IMR-90 (cell line): Measurements from ENCODE around the gene PMPCA. TPM values are rescaled to one million over a fixed set of nuclear protein-coding genes. Genes with fewer than 3 reads are reported as not detected.

ENCODE experiments used
- ATAC-seq: fragments of 200-7000 bp; cut with Tn5 transposase; 2 replicates; pipeline ENCODE4 v1.9.1; 2020; ENCODE audit warnings: low read depth, mild to moderate bottlenecking, moderate library complexity
- BruUV-seq: library from RNA; stranded (reverse); fragments of 400-500 nt; replicated peaks from 2 replicates; lab custom pipeline; 2021; lab: Mats Ljungman, UMichigan
- CTCF ChIA-PET: fragments of 300-600 bp; formaldehyde crosslinking; extraction: SDS; loops from one replicate; lab custom pipeline; 2021; ENCODE audit warnings: antibody characterized with exemption; lab: Yijun Ruan, JAX
- POLR2A ChIA-PET: fragments of 300-600 bp; sonication (Branson Sonifier 250); formaldehyde crosslinking; loops from one replicate; lab custom pipeline; 2022; ENCODE audit warnings: antibody characterized with exemption; ENCODE audit not compliant: unreplicated experiment; lab: Charles Lee
- DNase-seq: peaks from one replicate; pipeline ENCODE4 v3.0.0; 2013
- H2AFZ ChIP-seq: replicated peaks from 2 replicates; pipeline ENCODE3; 2013; ENCODE audit warnings: low read length, mild to moderate bottlenecking; ENCODE audit not compliant: poor library complexity
- H2AK5ac ChIP-seq: 2 replicates; pipeline ENCODE4 v1.6.1; 2013; ENCODE audit warnings: low read depth, low read length, inconsistent platforms
- H2AK9ac ChIP-seq: replicated peaks from 2 replicates; pipeline ENCODE3; 2013; ENCODE audit warnings: mild to moderate bottlenecking, low read depth, low read length, moderate library complexity; ENCODE audit not compliant: poor library complexity
- H2BK120ac ChIP-seq: 2 replicates; pipeline ENCODE4 v1.6.1; 2013; ENCODE audit warnings: low read depth, low read length, inconsistent platforms
- H2BK15ac ChIP-seq: 3 replicates; pipeline ENCODE4 v1.6.1; 2013; ENCODE audit warnings: low read depth, low read length, inconsistent platforms
- H2BK20ac ChIP-seq: 2 replicates; pipeline ENCODE4 v1.6.1; 2013; ENCODE audit warnings: low read depth, mild to moderate bottlenecking, inconsistent platforms, low read length, moderate library complexity
- H2BK5ac ChIP-seq: 2 replicates; pipeline ENCODE4 v1.6.1; 2013; ENCODE audit warnings: mild to moderate bottlenecking, low read depth, low read length, inconsistent platforms; ENCODE audit not compliant: poor library complexity, severe bottlenecking
- H3K14ac ChIP-seq: replicated peaks from 2 replicates; pipeline ENCODE4 v1.6.1; 2013; ENCODE audit warnings: low read depth, low read length, inconsistent platforms
- H3K18ac ChIP-seq: 2 replicates; pipeline ENCODE4 v1.6.1; 2013; ENCODE audit warnings: low read depth, low read length, control low read depth
- H3K23ac ChIP-seq: 2 replicates; pipeline ENCODE4 v1.6.1; 2013; ENCODE audit warnings: low read depth, low read length, inconsistent platforms
- H3K27ac ChIP-seq: 2 replicates; pipeline ENCODE4 v1.5.1; 2013; ENCODE audit warnings: mild to moderate bottlenecking, control low read depth, low read length; ENCODE audit not compliant: insufficient read depth
- H3K27me3 ChIP-seq: 2 replicates; pipeline ENCODE4 v1.6.1; 2013; ENCODE audit warnings: low read length; ENCODE audit not compliant: control insufficient read depth, insufficient read depth
- H3K36me3 ChIP-seq: 2 replicates; pipeline ENCODE4 v1.6.1; 2013; ENCODE audit warnings: low read length, mixed read lengths; ENCODE audit not compliant: control insufficient read depth, insufficient read depth
- H3K4ac ChIP-seq: 2 replicates; pipeline ENCODE4 v1.6.1; 2013; ENCODE audit warnings: low read depth, low read length, inconsistent platforms
- H3K4me1 ChIP-seq: 2 replicates; pipeline ENCODE4 v1.6.1; 2013; ENCODE audit warnings: low read length, mixed read lengths; ENCODE audit not compliant: control insufficient read depth, insufficient read depth
- H3K4me2 ChIP-seq: 2 replicates; pipeline ENCODE4 v1.6.1; 2013; ENCODE audit warnings: low read depth, mild to moderate bottlenecking, control low read depth, low read length, moderate library complexity
- H3K4me3 ChIP-seq: 2 replicates; pipeline ENCODE4 v1.5.1; 2013; ENCODE audit warnings: low read depth, mild to moderate bottlenecking, control low read depth, low read length, moderate library complexity; ENCODE audit not compliant: insufficient read depth
- H3K56ac ChIP-seq: 2 replicates; pipeline ENCODE4 v1.6.1; 2013; ENCODE audit warnings: low read length, inconsistent platforms; ENCODE audit not compliant: insufficient read depth; ENCODE audit errors: extremely low read depth
- H3K79me1 ChIP-seq, 2 experiments: 2 replicates each; pipeline ENCODE4 v1.6.1; 2013; ENCODE audit warnings: low read length in 2 of 2, inconsistent platforms in 1 of 2, low read depth in 1 of 2
- H3K9ac ChIP-seq: 2 replicates; pipeline ENCODE4 v1.6.1; 2013; ENCODE audit warnings: low read depth, low read length, control low read depth
- H3K9me1 ChIP-seq: 2 replicates; pipeline ENCODE4 v1.6.1; 2013; ENCODE audit warnings: low read length, inconsistent platforms; ENCODE audit not compliant: insufficient read depth
- H3K9me3 ChIP-seq: 2 replicates; pipeline ENCODE4 v1.6.1; 2013; ENCODE audit warnings: low read length; ENCODE audit not compliant: control insufficient read depth, insufficient read depth
- H4K20me1 ChIP-seq: 2 replicates; pipeline ENCODE4 v1.6.1; 2013; ENCODE audit warnings: low read length, inconsistent platforms; ENCODE audit not compliant: insufficient read depth
- H4K5ac ChIP-seq: 2 replicates; pipeline ENCODE4 v1.6.1; 2013; ENCODE audit warnings: mild to moderate bottlenecking, low read depth, low read length, control low read depth
- H4K8ac ChIP-seq, 2 experiments: 2 replicates each; pipeline ENCODE4 v1.6.1; 2013; ENCODE audit warnings: low read depth in 2 of 2, low read length in 2 of 2, control low read depth in 1 of 2, inconsistent platforms in 1 of 2
- H4K91ac ChIP-seq: 2 replicates; pipeline ENCODE4 v1.6.1; 2013; ENCODE audit warnings: low read depth, low read length, inconsistent platforms; ENCODE audit not compliant: insufficient read depth
- BHLHE40 ChIP-seq: fragments of 150-350 bp; IDR thresholded peaks from 2 replicates; pipeline ENCODE4 v1.6.1; 2016; ENCODE audit warnings: mild to moderate bottlenecking, low read depth, low read length
- CEBPB ChIP-seq: IDR thresholded peaks from 2 replicates; pipeline ENCODE4 v1.6.1; 2012; ENCODE audit warnings: low read depth, low read length, improper control_type of control experiment
- CHD1 ChIP-seq: IDR thresholded peaks from 2 replicates; pipeline ENCODE4 v1.6.1; 2012; ENCODE audit warnings: low read depth, low read length, improper control_type of control experiment
- ELK1 ChIP-seq: fragments of 150-350 bp; IDR thresholded peaks from 2 replicates; pipeline ENCODE4 v1.6.1; 2016; ENCODE audit warnings: low read depth, mild to moderate bottlenecking, low read length, moderate library complexity, borderline replicate concordance
- FOS ChIP-seq: fragments of 150-350 bp; IDR thresholded peaks from 2 replicates; pipeline ENCODE4 v1.6.1; 2016; ENCODE audit warnings: low read depth, low read length
- MAFK ChIP-seq: IDR thresholded peaks from 2 replicates; pipeline ENCODE4 v1.6.1; 2012; ENCODE audit warnings: low read depth, low read length, improper control_type of control experiment
- MAZ ChIP-seq: IDR thresholded peaks from 2 replicates; pipeline ENCODE4 v1.6.1; 2012; ENCODE audit warnings: low read depth, mild to moderate bottlenecking, low read length, improper control_type of control experiment, moderate library complexity, borderline replicate concordance
- MXI1 ChIP-seq: IDR thresholded peaks from 2 replicates; pipeline ENCODE4 v1.6.1; 2012; ENCODE audit warnings: low read depth, mild to moderate bottlenecking, low read length, moderate library complexity, borderline replicate concordance
- NFE2L2 ChIP-seq: fragments of 150-350 bp; IDR thresholded peaks from 2 replicates; pipeline ENCODE4 v1.6.1; 2016; ENCODE audit warnings: low read depth, mild to moderate bottlenecking, low read length
- POLR2A ChIP-seq: IDR thresholded peaks from 2 replicates; pipeline ENCODE4 v1.6.1; 2012; ENCODE audit warnings: mild to moderate bottlenecking, low read depth, low read length
- RAD21 ChIP-seq: IDR thresholded peaks from 2 replicates; pipeline ENCODE4 v1.6.1; 2012; ENCODE audit warnings: low read length, improper control_type of control experiment
- RCOR1 ChIP-seq: IDR thresholded peaks from 2 replicates; pipeline ENCODE4 v1.6.1; 2012; ENCODE audit warnings: mild to moderate bottlenecking, low read length, improper control_type of control experiment; ENCODE audit not compliant: insufficient replicate concordance
- RFX5 ChIP-seq: IDR thresholded peaks from 2 replicates; pipeline ENCODE4 v1.8.0; 2012; ENCODE audit warnings: low read depth, mild to moderate bottlenecking, low read length, moderate library complexity
- SMC3 ChIP-seq: fragments of 150-350 bp; IDR thresholded peaks from 2 replicates; pipeline ENCODE4 v1.6.1; 2016; ENCODE audit warnings: low read depth, mild to moderate bottlenecking, antibody characterized with exemption, low read length, moderate library complexity
- WGBS, 2 experiments: methylation state at CpG; one replicate each; pipeline versions ENCODE4 v1.1.5 to v1.1.7; 2013; ENCODE audit warnings: missing lambda C conversion rate in 2 of 2; ENCODE audit not compliant: insufficient read length in 1 of 2; ENCODE audit errors: extremely low coverage in 2 of 2; 5-methylcytosine and 5-hydroxymethylcytosine counted together
- dilution Hi-C: fragments of 300-500 bp; cut with HindIII; formaldehyde crosslinking; loops from one replicate; pipeline ENCODE4 v1.14.3; 2018; ENCODE audit warnings: low sequenced_read_pairs; ENCODE audit not compliant: unreplicated experiment
- in situ Hi-C: fragments of 300-500 bp; cut with MboI; formaldehyde crosslinking; loops from 3 replicates; pipeline ENCODE4 v1.14.3; 2019; ENCODE audit warnings: low sequenced_read_pairs, inconsistent platforms, mixed read lengths
- intact Hi-C: fragments of 100-400 bp; cut with micrococcal nuclease; formaldehyde crosslinking; loops from 2 replicates; pipeline ENCODE4 v1.10.0; 2022
- polyA plus RNA-seq, 3 experiments: library from polyadenylated mRNA; depleted of rRNA; stranded (reverse); fragments of >200 nt; gene quantifications; 2 replicates each; pipeline ENCODE4 v1.2.3, GENCODE V29; 2012; ENCODE audit warnings: low replicate concordance in 1 of 3
- total RNA-seq: library from RNA; depleted of rRNA; stranded (reverse); fragments of >200 nt; gene quantifications from 2 replicates; pipeline ENCODE4 v1.2.3, GENCODE V29; 2012
- TF ChIP-seq, protein P1 (sequence below): fragments of 150-350 bp; IDR thresholded peaks from 2 replicates; pipeline ENCODE4 v1.6.1; 2017; ENCODE audit warnings: mild to moderate bottlenecking, antibody characterized with exemption, low read length, low read depth
- TF ChIP-seq, protein P2 (sequence below): conservative IDR thresholded peaks from 2 replicates; pipeline ENCODE4 v1.5.1; 2012; ENCODE audit warnings: mild to moderate bottlenecking, low read depth, low read length, improper control_type of control experiment

The PMPCA gene
- total and polyA plus RNA-seq, 2 of the 4 experiments (the other 2 are of a cell fraction) = 62.6 to 95.8 TPM

GRCh38 chr9:136447173-136447778 lies 36.8 kb downstream of the PMPCA start:
- WGBS, 2 experiments = 96% methylated on average over 16 of the region's 27 CpGs; no CpG with 5 or more reads in 1 of the 2 experiments
- Histone ChIP-seq H3K9me1 (no peaks in the 10 kb centered on the region), H2BK120ac (no peak overlapping the region), H3K14ac (no peak overlapping the region), H4K8ac (no peak overlapping the region), H3K4ac (no peak overlapping the region), H4K5ac (no peak overlapping the region), H4K20me1 (peaks cover 22% of the 10 kb centered on the region), H3K9ac (no peak overlapping the region), H3K56ac (no peak overlapping the region), H3K18ac (no peak overlapping the region), H3K27ac (no peak overlapping the region), H2AFZ (no peak overlapping the region), H2AK5ac (no peak overlapping the region), H3K79me1 (peaks cover 15 to 39% of the 10 kb centered on the region in 2 experiments; a peak in 3 of 4 replicates), H3K4me3 (no peak overlapping the region), H3K27me3 (no peaks in the 10 kb centered on the region), H3K9me3 (no peaks in the 10 kb centered on the region), H3K36me3 (peaks cover 84% of the 10 kb centered on the region), H2BK20ac (no peak overlapping the region), H2BK5ac (no peak overlapping the region), H3K4me2 (no peak overlapping the region), H3K23ac (no peak overlapping the region), H2AK9ac (no peak overlapping the region), H2BK15ac (no peak overlapping the region), H4K91ac (no peak overlapping the region), H3K4me1 (no peaks in the 10 kb centered on the region)
- dilution Hi-C loops (no loop called here), intact Hi-C loops (no loop called here), in situ Hi-C loops (no loop called here)
- DNase-seq (no peak), ATAC-seq (no peak)
- no peak for TF ChIP-seq MAZ
- no peak for TF ChIP-seq RAD21
- TF ChIP-seq CHD1 = no peak
- TF ChIP-seq, protein P1, sequence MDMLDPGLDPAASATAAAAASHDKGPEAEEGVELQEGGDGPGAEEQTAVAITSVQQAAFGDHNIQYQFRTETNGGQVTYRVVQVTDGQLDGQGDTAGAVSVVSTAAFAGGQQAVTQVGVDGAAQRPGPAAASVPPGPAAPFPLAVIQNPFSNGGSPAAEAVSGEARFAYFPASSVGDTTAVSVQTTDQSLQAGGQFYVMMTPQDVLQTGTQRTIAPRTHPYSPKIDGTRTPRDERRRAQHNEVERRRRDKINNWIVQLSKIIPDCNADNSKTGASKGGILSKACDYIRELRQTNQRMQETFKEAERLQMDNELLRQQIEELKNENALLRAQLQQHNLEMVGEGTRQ = no peak
- TF ChIP-seq FOS = no peak
- no peak for TF ChIP-seq RFX5
- no peak for TF ChIP-seq RCOR1
- TF ChIP-seq CEBPB = no peak
- no peak for TF ChIP-seq POLR2A
- no peak for TF ChIP-seq MXI1
- TF ChIP-seq NFE2L2 = no peak
- no peak for TF ChIP-seq MAFK
- TF ChIP-seq BHLHE40 = no peak
- no peak for TF ChIP-seq SMC3
- no peak for TF ChIP-seq ELK1
- TF ChIP-seq, protein P2, sequence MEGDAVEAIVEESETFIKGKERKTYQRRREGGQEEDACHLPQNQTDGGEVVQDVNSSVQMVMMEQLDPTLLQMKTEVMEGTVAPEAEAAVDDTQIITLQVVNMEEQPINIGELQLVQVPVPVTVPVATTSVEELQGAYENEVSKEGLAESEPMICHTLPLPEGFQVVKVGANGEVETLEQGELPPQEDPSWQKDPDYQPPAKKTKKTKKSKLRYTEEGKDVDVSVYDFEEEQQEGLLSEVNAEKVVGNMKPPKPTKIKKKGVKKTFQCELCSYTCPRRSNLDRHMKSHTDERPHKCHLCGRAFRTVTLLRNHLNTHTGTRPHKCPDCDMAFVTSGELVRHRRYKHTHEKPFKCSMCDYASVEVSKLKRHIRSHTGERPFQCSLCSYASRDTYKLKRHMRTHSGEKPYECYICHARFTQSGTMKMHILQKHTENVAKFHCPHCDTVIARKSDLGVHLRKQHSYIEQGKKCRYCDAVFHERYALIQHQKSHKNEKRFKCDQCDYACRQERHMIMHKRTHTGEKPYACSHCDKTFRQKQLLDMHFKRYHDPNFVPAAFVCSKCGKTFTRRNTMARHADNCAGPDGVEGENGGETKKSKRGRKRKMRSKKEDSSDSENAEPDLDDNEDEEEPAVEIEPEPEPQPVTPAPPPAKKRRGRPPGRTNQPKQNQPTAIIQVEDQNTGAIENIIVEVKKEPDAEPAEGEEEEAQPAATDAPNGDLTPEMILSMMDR = no peak
- no TSS peak for BruUV-seq
- CTCF ChIA-PET = no interaction called here
- POLR2A ChIA-PET = no interaction called here
